Measurements from ENCODE around the gene DNAH14.
"Not testable (repeated sequence)": the region's sequence is repeated elsewhere in the genome, so short reads cannot be mapped to it uniquely, and the experiment has no call there.

DNA sequence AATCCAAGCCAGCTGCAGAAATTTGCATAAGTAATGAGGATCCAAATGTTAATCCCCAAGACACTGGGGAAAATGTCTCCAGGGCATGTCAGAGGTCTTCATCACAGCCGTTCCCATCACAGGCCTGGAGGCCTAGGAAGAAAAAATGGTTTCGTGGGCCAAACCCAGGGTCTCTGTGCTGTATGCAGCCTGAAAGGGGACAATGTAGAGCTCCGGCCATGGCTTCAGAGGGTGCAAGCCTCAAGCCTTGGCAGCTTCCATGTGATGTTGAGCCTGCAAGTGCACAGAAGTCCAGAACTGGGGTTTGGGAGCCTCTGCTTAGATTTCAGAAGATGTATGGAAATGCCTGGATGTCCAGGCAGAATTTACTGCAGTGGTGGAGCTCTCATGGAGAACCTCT lies 247.9 kb downstream of the DNAH14 start:
- TF ChIP-seq, protein P1, sequence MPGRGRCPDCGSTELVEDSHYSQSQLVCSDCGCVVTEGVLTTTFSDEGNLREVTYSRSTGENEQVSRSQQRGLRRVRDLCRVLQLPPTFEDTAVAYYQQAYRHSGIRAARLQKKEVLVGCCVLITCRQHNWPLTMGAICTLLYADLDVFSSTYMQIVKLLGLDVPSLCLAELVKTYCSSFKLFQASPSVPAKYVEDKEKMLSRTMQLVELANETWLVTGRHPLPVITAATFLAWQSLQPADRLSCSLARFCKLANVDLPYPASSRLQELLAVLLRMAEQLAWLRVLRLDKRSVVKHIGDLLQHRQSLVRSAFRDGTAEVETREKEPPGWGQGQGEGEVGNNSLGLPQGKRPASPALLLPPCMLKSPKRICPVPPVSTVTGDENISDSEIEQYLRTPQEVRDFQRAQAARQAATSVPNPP (CRISPR knock-in tag; IDR thresholded peaks at IDR 0.05): not testable (repeated sequence)
- TF ChIP-seq SRF (IDR thresholded peaks at IDR 0.05; ENCODE audit: low read depth, low read length); EHMT2 (IDR thresholded peaks at IDR 0.05; ENCODE audit: borderline replicate concordance, low read depth, low read length); CHD2 (IDR thresholded peaks at IDR 0.05; ENCODE audit: low read depth, low read length); KLF15 (CRISPR knock-in tag; IDR thresholded peaks at IDR 0.05; ENCODE audit: borderline replicate concordance): not testable (repeated sequence)
- TF ChIP-seq, protein P2, sequence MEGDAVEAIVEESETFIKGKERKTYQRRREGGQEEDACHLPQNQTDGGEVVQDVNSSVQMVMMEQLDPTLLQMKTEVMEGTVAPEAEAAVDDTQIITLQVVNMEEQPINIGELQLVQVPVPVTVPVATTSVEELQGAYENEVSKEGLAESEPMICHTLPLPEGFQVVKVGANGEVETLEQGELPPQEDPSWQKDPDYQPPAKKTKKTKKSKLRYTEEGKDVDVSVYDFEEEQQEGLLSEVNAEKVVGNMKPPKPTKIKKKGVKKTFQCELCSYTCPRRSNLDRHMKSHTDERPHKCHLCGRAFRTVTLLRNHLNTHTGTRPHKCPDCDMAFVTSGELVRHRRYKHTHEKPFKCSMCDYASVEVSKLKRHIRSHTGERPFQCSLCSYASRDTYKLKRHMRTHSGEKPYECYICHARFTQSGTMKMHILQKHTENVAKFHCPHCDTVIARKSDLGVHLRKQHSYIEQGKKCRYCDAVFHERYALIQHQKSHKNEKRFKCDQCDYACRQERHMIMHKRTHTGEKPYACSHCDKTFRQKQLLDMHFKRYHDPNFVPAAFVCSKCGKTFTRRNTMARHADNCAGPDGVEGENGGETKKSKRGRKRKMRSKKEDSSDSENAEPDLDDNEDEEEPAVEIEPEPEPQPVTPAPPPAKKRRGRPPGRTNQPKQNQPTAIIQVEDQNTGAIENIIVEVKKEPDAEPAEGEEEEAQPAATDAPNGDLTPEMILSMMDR (CRISPR knock-in tag; IDR thresholded peaks at IDR 0.05): not testable (repeated sequence)
